Measurements from ENCODE around the gene PPP1R9B. TPM values are rescaled to one million over a fixed set of nuclear protein-coding genes. Genes with fewer than 3 reads are reported as not detected.

PPP1R9B gene
- total and polyA plus RNA-seq, 3 experiments from 2014 or later, result 1.7 to 89.0 (median 86.9) TPM

DNA sequence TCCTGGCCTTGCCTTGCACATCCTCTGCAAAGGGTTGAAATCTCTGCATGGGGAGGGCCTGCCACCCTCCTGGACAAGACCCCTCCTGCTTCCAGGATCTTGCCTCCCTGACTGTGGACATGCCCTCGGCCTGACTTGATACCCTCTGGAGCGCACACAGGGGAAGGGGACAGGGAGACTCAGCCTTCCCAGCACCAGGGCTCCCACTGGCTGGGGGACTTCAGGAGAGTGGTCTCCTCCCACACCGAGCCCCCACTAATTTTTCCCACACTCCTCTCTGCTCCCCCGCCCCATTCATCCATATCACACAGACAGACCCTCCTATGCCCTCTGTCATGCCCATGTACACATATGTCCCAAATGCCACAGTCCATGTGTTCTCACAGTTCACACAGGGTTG is 29.6 kb upstream of the PPP1R9B start:
- no peak overlapping the region for H3K4me3 Mint-ChIP-seq
- ChIA-PET POLR2A (interaction anchor here (0.6 kb wide), 1 partner anchor 124 kb away, joined by 4 read pairs; no protein-coding TSS in a partner anchor), CTCF (no interaction called here)
- H3K27me3 ChIP-seq (ENCODE audit: insufficient read depth, low read length, poor library complexity, severe bottlenecking), result no peaks in the 10 kb centered on the region
- no peaks in the 10 kb centered on the region for H3K36me3 ChIP-seq (ENCODE audit: insufficient read depth, low read length)
- no peaks in the 10 kb centered on the region for H3K36me3 Mint-ChIP-seq
- no peaks in the 10 kb centered on the region for H3K9me3 ChIP-seq (ENCODE audit: low read length)
- peaks cover 13% of the 10 kb centered on the region for H3K4me1 ChIP-seq (ENCODE audit: insufficient read depth, low read length)
- H3K27me3 Mint-ChIP-seq, result peaks cover 0 to 1% of the 10 kb centered on the region in 2 donors
- no peak overlapping the region for H3K27ac ChIP-seq (ENCODE audit: low read depth, low read length)
- DNase-seq, result no peak
- no peaks in the 10 kb centered on the region for H3K9me3 Mint-ChIP-seq
- peaks cover 14 to 26% (median 20%) of the 10 kb centered on the region in 3 donors for H3K4me1 Mint-ChIP-seq
- H3K27ac Mint-ChIP-seq, result peak overlapping the region in 1 of 8 donors; percentile 33
- H3K4me3 ChIP-seq (ENCODE audit: low read length), result no peak overlapping the region

DNA sequence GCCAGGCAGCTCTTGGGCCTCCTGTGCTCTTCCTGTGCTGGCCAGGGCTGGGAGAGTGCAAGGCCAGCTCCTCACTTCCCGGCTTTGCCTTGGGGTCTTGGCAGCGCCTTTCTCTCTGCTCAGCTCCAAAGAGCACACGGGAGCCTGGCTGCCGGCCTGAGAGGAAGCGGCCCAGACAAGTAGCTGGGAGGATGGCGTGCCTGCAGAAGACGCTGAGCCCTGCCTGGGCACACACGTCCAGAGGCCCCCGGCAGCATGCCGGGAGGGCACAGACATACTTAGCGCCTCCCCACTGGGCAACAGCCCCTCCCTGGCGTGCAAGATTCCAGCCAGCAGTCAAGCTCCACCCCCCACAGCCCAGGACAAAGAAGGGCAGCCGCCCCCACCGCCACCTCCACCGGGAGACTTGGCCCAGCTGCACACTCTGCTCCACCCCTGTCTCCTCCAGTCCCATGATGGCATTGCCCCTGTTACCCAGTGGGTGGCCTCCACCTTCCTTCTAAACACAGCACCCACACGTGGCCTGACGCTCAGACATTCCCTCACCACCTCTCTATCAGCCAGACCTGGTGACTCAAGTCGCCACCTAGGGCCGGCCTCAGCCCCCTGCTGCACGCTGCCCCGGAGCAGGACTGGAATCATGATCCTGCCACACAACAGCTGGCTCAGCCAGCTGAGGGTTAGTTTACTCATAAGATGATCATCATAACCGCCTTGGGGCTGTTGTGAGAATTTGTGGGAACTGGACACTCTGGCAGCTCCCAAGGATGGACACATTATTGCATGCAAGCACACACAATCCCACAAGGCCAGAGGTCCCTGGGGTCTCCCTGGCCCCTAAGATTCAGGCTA is 27.7 kb upstream of the PPP1R9B start:
- Histone ChIP-seq H3K36me3 (ENCODE audit: insufficient read depth, low read length) (no peaks in the 10 kb centered on the region), H3K27me3 (ENCODE audit: insufficient read depth, low read length, poor library complexity, severe bottlenecking) (no peaks in the 10 kb centered on the region), H3K27ac (ENCODE audit: low read depth, low read length) (no peak overlapping the region), H3K9me3 (ENCODE audit: low read length) (no peaks in the 10 kb centered on the region), H3K4me3 (ENCODE audit: low read length) (no peak overlapping the region), H3K4me1 (ENCODE audit: insufficient read depth, low read length) (peaks cover under 1% of the 10 kb centered on the region)
- Mint-ChIP-seq H3K36me3 (no peaks in the 10 kb centered on the region), H3K27ac (peak overlapping the region in 3 of 8 donors; percentile 20 to 64 (median 26)), H3K4me1 (peaks cover 7 to 11% (median 10%) of the 10 kb centered on the region in 3 donors), H3K9me3 (no peaks in the 10 kb centered on the region), H3K27me3 (no peaks in the 10 kb centered on the region), H3K4me3 (peak overlapping the region in 2 of 7 donors; percentile 63 to 80)
- ChIA-PET CTCF (interaction anchor here (1.0 to 2.8 kb wide), 8 partner anchors 9 to 84 kb away, joined by 3 to 16 read pairs (median 10); partner anchors contain the start of gene PDK2), POLR2A (no interaction called here)
- peak in 4 of 5 donors; percentile 11 to 59 (median 23) for DNase-seq

DNA sequence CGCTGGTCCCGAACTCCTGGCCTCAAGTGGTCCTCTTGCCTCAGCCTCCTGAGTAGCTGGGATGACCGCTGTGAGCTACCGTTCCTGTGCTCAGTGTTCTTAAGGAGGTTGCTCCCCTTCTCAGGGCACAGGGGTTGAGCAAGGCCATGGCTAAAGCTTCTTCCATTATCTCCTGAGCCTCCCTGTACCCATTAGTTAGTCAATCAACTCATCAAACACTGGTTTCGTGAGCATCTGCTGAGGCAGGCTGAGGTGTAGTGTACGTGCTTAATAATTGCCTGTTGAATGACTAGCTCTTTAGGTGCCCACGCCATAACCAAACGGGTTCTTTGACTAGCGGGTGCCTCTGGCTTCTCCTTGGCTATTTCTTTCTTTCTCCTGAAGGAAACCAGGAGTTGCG is 27.0 kb upstream of the PPP1R9B start:
- POLR2A ChIA-PET, result no interaction called here
- H3K27ac ChIP-seq (ENCODE audit: low read depth, low read length), result no peak overlapping the region
- H3K9me3 ChIP-seq (ENCODE audit: low read length), result no peaks in the 10 kb centered on the region
- CTCF ChIA-PET, result interaction anchor here (1.1 to 2.8 kb wide), 7 partner anchors 8 to 83 kb away, joined by 4 to 16 read pairs (median 12); partner anchors contain the start of gene PDK2
- no peaks in the 10 kb centered on the region for H3K36me3 ChIP-seq (ENCODE audit: insufficient read depth, low read length)
- Mint-ChIP-seq H3K9me3 (no peaks in the 10 kb centered on the region), H3K27ac (no peak overlapping the region), H3K4me1 (peaks cover 3 to 6% (median 4%) of the 10 kb centered on the region in 3 donors), H3K36me3 (no peaks in the 10 kb centered on the region), H3K4me3 (no peak overlapping the region), H3K27me3 (no peaks in the 10 kb centered on the region)
- H3K4me3 ChIP-seq (ENCODE audit: low read length), result no peak overlapping the region
- DNase-seq, result no peak
- H3K27me3 ChIP-seq (ENCODE audit: insufficient read depth, low read length, poor library complexity, severe bottlenecking), result no peaks in the 10 kb centered on the region
- H3K4me1 ChIP-seq (ENCODE audit: insufficient read depth, low read length), result no peaks in the 10 kb centered on the region

DNA sequence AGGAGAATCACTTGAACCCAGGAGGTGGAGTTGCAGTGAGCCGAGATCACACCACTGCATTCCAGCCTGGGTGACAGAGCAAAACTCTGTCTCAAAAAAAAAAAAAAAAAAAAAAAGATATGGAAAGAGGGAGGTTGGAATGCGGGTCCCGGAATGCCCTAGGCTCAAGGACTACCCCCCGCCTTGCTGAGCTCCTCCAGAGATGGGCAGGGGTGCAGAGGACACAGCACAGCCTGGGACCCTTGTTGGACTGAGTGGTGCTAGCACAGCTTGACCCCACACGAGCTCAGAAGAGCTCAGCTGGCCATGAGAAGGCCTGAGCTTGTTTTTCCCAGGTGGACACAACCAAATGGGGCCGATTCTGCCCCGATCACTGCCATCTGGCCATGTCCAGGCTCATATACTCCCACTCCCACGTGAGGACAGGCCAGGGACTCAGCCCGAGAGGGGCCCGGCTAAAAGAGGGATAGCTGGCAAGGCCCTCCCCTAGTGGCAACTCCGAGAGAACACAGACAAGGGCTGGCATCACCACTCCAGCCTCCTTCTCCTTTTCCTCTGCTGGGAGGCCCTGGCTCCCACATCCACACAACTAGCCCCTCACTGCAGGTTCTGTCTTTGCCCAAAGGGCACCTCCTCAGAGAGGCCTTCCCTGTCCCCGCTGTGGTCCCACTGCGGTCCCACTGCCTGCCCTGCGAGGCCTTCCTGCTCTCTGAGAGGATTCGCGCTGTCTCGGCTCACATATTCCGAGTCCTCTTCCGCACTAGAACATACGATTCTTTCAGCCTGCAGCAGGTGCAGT is 26.3 kb upstream of the PPP1R9B start:
- H3K4me1 ChIP-seq (ENCODE audit: insufficient read depth, low read length), result no peaks in the 10 kb centered on the region
- H3K4me3 ChIP-seq (ENCODE audit: low read length), result no peak overlapping the region
- Mint-ChIP-seq H3K4me3 (no peak overlapping the region), H3K36me3 (no peaks in the 10 kb centered on the region), H3K27me3 (no peaks in the 10 kb centered on the region), H3K27ac (peak overlapping the region in 1 of 8 donors; percentile 36), H3K9me3 (no peaks in the 10 kb centered on the region), H3K4me1 (peaks cover 3 to 6% (median 4%) of the 10 kb centered on the region in 3 donors)
- H3K36me3 ChIP-seq (ENCODE audit: insufficient read depth, low read length), result no peaks in the 10 kb centered on the region
- POLR2A ChIA-PET, result no interaction called here
- CTCF ChIA-PET, result interaction anchor here (0.7 to 2.8 kb wide), 3 partner anchors 15 to 83 kb away, joined by 4 to 16 read pairs (median 12); partner anchors contain the start of gene PDK2
- H3K27ac ChIP-seq (ENCODE audit: low read depth, low read length), result no peak overlapping the region
- DNase-seq, result no peak
- H3K9me3 ChIP-seq (ENCODE audit: low read length), result no peaks in the 10 kb centered on the region
- no peaks in the 10 kb centered on the region for H3K27me3 ChIP-seq (ENCODE audit: insufficient read depth, low read length, poor library complexity, severe bottlenecking)

DNA sequence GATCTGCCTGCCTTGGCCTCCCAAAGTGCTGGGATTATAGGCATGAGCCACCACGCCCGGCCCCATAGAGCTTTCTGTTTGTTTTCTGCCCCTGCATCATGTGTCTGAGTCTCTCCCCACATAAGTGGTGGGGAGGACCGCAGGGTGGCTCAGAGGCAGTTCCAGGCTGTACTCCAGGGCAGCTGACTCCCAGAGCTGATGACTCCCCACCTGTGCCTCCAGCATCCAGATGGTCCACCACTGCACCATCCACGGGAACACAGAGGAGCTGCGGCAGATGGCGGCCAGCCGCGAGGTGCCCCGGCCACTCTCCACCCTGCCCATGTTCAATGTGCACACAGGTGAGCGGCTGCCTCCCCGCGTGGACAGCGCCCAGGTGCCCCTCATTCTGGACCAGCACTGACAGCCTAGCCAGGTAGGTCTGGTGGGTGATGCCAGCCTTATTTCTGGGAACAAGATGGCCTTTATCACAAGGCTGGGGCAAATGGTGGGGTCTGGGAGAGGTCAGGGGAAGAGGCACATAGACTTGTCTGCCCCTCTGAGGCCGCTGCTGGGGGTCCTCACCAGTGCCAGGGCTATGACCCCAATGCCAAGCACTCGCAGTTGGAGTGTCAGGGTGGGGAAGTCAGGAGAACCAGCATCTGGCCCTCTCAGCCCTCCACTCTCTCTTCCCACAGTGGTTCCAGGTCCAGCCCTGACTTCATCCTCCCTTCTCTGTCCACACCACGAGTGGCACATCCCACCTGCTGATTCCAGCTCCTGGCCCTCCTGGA is 24.7 kb upstream of the PPP1R9B start:
- DNase-seq, result no peak
- Histone ChIP-seq H3K27me3 (ENCODE audit: insufficient read depth, low read length, poor library complexity, severe bottlenecking) (no peaks in the 10 kb centered on the region), H3K9me3 (ENCODE audit: low read length) (no peaks in the 10 kb centered on the region), H3K27ac (ENCODE audit: low read depth, low read length) (no peak overlapping the region), H3K36me3 (ENCODE audit: insufficient read depth, low read length) (no peaks in the 10 kb centered on the region), H3K4me3 (ENCODE audit: low read length) (no peak overlapping the region), H3K4me1 (ENCODE audit: insufficient read depth, low read length) (no peaks in the 10 kb centered on the region)
- H3K9me3 Mint-ChIP-seq, result no peaks in the 10 kb centered on the region
- H3K36me3 Mint-ChIP-seq, result no peaks in the 10 kb centered on the region
- POLR2A ChIA-PET, result no interaction called here
- CTCF ChIA-PET, result interaction anchor here (1.3 to 2.1 kb wide), 3 partner anchors 14 to 57 kb away, joined by 3 to 9 read pairs (median 5); no protein-coding TSS in a partner anchor
- H3K4me1 Mint-ChIP-seq, result peaks cover 3 to 6% (median 4%) of the 10 kb centered on the region in 3 donors
- no peaks in the 10 kb centered on the region for H3K27me3 Mint-ChIP-seq
- no peak overlapping the region for H3K27ac Mint-ChIP-seq
- H3K4me3 Mint-ChIP-seq, result no peak overlapping the region

DNA sequence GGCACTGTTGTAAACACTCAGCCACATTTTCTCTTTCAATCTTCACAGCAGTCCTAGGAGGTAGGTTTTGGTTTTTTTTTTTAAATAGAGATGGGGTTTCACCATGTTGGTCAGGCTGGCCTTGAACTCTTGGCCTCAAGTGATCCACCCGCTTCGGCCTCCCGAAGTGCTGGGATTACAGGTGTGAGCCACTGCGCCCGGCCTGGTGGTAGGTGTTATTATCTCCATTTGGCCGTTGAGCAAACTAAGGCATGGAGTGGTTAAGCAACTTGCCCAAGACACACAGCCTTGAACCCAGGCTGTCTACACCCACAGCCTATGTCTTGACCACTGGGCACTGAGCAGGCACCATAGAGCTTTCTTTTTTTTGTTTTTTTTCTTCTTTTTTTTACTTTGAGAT is 24.0 kb upstream of the PPP1R9B start:
- CTCF ChIA-PET, result interaction anchor here (1.3 to 2.1 kb wide), 3 partner anchors 13 to 56 kb away, joined by 3 to 9 read pairs (median 5); no protein-coding TSS in a partner anchor
- peaks cover 0 to under 1% of the 10 kb centered on the region in 2 donors for H3K27me3 Mint-ChIP-seq
- Histone ChIP-seq H3K9me3 (ENCODE audit: low read length) (no peaks in the 10 kb centered on the region), H3K4me3 (ENCODE audit: low read length) (no peak overlapping the region), H3K27me3 (ENCODE audit: insufficient read depth, low read length, poor library complexity, severe bottlenecking) (no peaks in the 10 kb centered on the region), H3K36me3 (ENCODE audit: insufficient read depth, low read length) (no peaks in the 10 kb centered on the region), H3K27ac (ENCODE audit: low read depth, low read length) (no peak overlapping the region), H3K4me1 (ENCODE audit: insufficient read depth, low read length) (peaks cover 2% of the 10 kb centered on the region)
- no peaks in the 10 kb centered on the region for H3K36me3 Mint-ChIP-seq
- H3K27ac Mint-ChIP-seq, result no peak overlapping the region
- POLR2A ChIA-PET, result no interaction called here
- peaks cover 3 to 9% (median 5%) of the 10 kb centered on the region in 3 donors for H3K4me1 Mint-ChIP-seq
- H3K9me3 Mint-ChIP-seq, result no peaks in the 10 kb centered on the region
- H3K4me3 Mint-ChIP-seq, result no peak overlapping the region
- no peak for DNase-seq

DNA sequence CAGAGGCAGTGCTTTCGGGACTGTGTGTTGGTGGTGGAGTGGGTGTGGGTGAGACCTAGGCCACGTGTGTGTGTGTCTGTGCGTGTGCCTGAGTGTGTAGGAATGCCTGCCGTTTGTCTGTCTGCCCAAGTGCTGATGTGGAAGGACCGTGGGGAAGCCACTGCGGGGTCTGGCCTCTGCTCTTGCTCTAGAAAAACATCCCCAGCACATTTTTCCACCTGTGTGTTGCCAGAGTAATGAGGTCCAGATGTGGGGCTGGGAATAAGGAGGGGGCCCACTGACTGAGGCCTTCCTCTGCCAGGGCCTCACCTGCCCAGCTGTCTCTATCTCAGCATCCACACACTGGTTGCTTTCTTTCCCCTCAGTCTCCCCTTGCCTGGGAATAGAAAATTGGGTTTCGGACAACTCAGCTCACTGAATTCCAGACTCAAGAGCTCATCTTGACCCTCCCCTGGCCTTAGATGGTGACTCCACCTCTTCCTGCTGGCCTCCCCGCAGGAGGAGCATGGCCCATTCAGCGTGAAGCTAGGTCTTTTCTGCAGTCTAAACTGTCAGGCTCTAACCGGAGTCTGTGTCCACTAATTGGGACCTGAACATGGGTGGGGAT is 23.0 kb upstream of the PPP1R9B start:
- Mint-ChIP-seq H3K36me3 (no peaks in the 10 kb centered on the region), H3K4me3 (no peak overlapping the region)
- POLR2A ChIA-PET, result no interaction called here

More for the DNA sequence above, 23.0 kb upstream of the PPP1R9B start:
- CTCF ChIA-PET, result interaction anchor here (2.1 kb wide), 1 partner anchor 33 kb away, joined by 5 read pairs; no protein-coding TSS in a partner anchor
- Histone ChIP-seq H3K9me3 (ENCODE audit: low read length) (no peaks in the 10 kb centered on the region), H3K4me3 (ENCODE audit: low read length) (no peak overlapping the region), H3K36me3 (ENCODE audit: insufficient read depth, low read length) (no peaks in the 10 kb centered on the region), H3K27ac (ENCODE audit: low read depth, low read length) (no peak overlapping the region), H3K27me3 (ENCODE audit: insufficient read depth, low read length, poor library complexity, severe bottlenecking) (no peaks in the 10 kb centered on the region), H3K4me1 (ENCODE audit: insufficient read depth, low read length) (peaks cover 12% of the 10 kb centered on the region)
- Mint-ChIP-seq H3K4me1 (peaks cover 10 to 18% (median 14%) of the 10 kb centered on the region in 3 donors), H3K27ac (peak overlapping the region in 1 of 8 donors; percentile 15), H3K9me3 (no peaks in the 10 kb centered on the region), H3K27me3 (peaks cover 0 to 3% of the 10 kb centered on the region in 2 donors)
- DNase-seq, result no peak
